ENCODE data around the gene LAPTM5.
"Not testable (repeated sequence)": the region's sequence is repeated elsewhere in the genome, so short reads cannot be mapped to it uniquely, and the experiment has no call there.

LAPTM5 gene

GRCh38 chr1:30757352-30758120 is at the start of gene LAPTM5:
Gene LAPTM5, minus strand, starts transcription at chr1:30757774. Its CDS starts 29 bp downstream, at chr1:30757745.
- no peak for DNase-seq (ENCODE audit: low read depth in 2 of 2)

- no peak for DNase-seq (ENCODE audit: low read depth in 2 of 2)
Observed at GRCh38 chr1:30806381-30807317, 49.1 kb upstream of the LAPTM5 start.

- DNase-seq (ENCODE audit: low read depth in 2 of 2): no peak
Observed at GRCh38 chr1:30805304-30806003, 47.9 kb upstream of the LAPTM5 start.

GRCh38 chr1:30804822-30805221 is 47.2 kb upstream of the LAPTM5 start:
- DNase-seq (ENCODE audit: low read depth in 2 of 2): no peak

DNA sequence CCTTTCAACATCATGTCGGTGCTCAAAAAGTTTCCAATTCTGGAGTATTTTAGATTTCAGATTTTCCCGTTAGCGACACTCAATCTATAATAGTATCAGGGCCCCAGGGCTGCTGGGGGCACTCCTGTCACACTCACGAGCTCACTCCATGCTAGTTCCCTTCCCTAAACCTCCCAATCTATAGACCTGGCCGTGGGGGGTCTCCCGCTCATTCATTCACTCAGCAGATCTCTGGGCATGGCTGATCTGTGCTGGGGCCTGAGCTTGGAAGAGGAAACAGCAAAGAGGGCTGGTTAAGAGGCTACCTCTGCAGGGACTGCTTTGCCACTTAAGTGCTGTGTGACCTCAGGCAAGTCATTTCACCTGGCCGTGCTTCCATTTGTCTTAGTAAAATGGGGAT is 46.8 kb upstream of the LAPTM5 start:
- no peak for DNase-seq (ENCODE audit: low read depth in 2 of 2)

- no peak for DNase-seq (ENCODE audit: low read depth in 2 of 2)
Observed at GRCh38 chr1:30803562-30803961, 46.0 kb upstream of the LAPTM5 start.

DNA sequence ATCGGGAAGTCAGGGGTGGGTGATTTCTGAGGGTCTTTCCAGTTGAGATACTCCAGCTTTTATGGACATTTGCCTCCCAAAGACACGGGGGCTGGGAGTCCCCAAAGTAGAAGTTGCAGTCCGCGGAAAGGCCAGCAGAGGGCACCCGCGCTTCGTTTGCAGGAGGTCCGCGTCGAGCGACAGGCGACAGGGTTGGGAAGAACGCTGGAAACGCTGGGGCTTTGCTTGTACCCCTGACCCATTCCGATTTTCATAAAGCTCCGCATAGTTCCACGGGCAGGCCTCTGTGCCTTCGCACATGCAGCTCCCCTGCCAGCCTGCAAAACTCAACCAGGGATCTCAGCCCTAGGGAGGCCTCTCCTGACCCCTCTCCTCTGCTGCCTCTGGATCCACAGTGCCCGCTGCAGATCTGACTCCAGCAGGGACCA is 44.2 kb upstream of the LAPTM5 start:
- DNase-seq (ENCODE audit: low read depth in 2 of 2): peak; percentile 53 to 54

DNA sequence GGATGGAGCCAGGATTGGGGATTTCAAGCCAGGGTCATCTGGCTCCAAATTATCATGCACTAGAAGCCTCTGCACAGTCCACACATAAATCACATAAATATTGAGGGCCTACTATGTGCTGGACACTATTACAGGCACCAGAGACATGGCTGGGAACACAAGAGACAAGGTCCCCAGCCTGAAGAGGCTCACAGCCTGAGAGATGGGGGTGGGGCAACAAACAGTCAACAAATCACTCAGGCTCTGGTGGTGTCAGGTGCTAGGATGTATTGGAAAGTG is 41.6 kb upstream of the LAPTM5 start:
- DNase-seq (ENCODE audit: low read depth in 2 of 2): no peak

GRCh38 chr1:30798389-30799232 is 41.0 kb upstream of the LAPTM5 start:
- no peak for DNase-seq (ENCODE audit: low read depth in 2 of 2)

- no peak for DNase-seq (ENCODE audit: low read depth in 2 of 2)
Observed at GRCh38 chr1:30795026-30795425, 37.5 kb upstream of the LAPTM5 start.

GRCh38 chr1:30794260-30794659 is 36.7 kb upstream of the LAPTM5 start:
- no peak for DNase-seq (ENCODE audit: low read depth in 2 of 2)

- no peak for DNase-seq (ENCODE audit: low read depth in 2 of 2)
Observed at GRCh38 chr1:30793209-30793608, 35.6 kb upstream of the LAPTM5 start.

- DNase-seq (ENCODE audit: low read depth in 2 of 2): no peak
Observed at GRCh38 chr1:30791868-30792267, 34.3 kb upstream of the LAPTM5 start.

DNA sequence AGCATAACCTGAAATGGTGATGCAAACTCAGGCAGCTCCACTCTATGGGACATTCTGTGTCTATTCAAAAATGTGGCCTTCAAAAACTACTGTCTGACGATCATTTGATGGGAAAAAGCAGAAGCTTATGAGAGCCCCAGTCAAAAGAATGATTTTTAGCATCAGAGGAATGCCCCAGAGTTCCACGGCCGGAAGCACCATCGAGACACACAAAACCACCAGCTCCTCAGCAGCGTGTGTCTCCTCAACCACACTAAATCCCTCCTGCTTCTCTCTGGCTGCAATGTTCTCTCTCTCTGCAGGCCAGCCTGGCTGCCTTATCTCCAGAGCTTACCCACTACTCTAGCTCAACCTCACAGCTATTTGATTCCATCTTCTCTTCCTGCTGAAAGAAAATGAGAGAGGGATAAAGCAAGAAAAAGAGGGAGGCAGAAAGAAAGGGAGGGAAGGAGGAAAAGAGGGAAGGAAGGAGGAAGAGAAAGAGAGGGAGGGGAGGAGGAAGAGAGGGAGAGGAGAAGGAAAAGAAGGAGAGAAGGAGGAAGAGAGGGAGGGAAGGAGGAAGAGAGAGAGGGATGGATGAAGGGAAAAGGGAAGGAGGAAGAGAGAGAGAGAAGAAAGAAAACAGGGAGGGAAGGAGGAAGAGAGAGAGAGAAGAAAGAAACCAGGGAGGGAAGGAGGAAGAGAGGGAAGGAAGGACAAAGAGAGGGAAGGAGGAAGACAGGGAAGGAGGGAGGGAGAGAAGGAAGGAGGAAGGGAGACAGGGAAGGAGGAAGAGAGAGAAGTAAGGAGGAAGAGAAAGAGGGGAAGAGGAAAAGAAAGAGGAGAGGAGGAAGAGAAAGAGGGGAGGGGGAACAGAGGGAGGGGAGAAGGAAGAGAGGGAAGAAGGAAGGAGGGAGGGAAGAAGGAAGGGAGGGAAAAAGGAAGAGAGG is 33.5 kb upstream of the LAPTM5 start:
- no peak for DNase-seq (ENCODE audit: low read depth in 2 of 2)

GRCh38 chr1:30790256-30790525 is 32.6 kb upstream of the LAPTM5 start:
- DNase-seq (ENCODE audit: low read depth in 2 of 2): not testable (repeated sequence)

DNA sequence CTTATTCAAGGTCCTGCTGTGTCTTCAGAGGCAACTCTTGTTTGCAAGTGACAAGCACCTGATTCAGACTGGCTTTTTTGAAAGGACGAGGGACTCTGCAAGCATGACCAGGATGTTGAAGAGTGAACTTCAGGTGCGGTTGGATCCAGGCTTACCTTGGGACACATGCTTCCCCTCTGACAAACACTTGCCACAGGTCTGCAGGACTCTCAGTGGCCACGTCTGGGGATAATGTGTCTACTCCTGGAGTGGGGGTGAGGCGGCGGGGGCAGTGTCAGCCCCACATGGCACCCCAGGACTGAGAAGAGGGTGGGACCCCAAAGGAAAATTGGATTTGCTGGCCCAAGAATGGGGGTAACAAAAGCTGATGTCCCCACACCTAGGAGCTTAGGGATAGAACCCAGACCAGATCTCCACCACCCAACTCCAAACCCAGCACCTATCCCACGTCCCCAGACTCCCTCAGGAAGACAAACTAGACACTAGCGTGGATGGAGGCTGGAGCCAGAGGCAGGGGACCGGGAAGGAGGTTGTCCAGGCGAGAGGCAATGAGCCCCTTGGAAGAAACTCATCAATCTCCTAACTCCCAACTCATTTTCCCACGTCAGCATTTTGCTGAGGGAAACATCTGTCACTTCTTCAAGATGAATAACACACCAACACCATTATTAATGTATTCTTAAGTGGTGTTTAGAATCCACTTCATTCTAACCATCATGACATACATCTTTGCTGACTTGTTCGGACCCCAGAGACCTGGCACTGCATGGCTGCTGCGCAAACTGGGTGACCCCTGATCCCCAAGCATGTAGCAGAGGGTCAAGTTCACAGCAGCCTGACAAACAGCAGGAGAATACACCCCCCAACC is 32.0 kb upstream of the LAPTM5 start:
- DNase-seq (ENCODE audit: low read depth in 2 of 2): no peak

GRCh38 chr1:30788580-30789387 is 31.2 kb upstream of the LAPTM5 start:
- no peak for DNase-seq (ENCODE audit: low read depth in 2 of 2)

DNA sequence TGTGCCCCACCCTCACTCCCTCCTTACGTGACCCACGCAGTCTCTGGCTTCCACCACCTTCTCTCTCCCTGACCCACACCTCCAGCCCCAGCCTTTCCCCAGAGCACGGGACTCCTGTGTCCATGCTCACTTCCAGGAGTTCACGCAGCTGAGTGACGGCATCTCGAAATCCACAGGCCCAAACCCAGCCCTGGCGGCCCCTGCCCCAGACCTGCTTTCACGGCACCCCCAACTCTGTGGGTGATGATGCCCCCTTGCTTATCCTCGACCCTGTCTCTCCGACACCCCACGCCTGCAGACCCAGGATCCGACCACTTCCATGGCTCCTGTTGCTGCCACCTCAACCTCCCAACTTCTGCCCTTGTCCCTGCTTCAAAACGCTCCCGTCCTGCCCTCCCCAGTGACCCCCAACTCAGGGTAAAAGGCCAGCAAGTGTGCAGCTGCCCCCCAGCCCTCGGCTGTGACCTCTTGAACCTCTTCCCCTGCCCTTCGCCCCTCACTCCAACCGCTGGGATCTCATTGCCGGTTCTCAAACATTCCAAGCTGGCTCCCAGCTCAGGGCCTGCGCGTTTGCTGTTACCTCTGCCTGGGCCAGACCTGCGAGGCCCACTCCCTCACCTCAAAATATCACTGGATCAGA is 30.4 kb upstream of the LAPTM5 start:
- DNase-seq (ENCODE audit: low read depth in 2 of 2): no peak

Data from stimulated activated CD8-positive, alpha-beta memory T cell treated with anti-CD3 and anti-CD28 coated beads, Interleukin-15, amount 100 ng/mL, for 48 hours (primary cell).